HG03354 (cell line): ENCODE measurements around the gene NUCB1.
"Not testable (repeated sequence)": the region's sequence is repeated elsewhere in the genome, so short reads cannot be mapped to it uniquely, and the experiment has no call there.

Experiments used
- ATAC-seq: cut with Tn5 transposase; IDR thresholded peaks from one replicate; pipeline ENCODE4 v1.9.1; 2021; ENCODE audit warnings: mild to moderate bottlenecking; ENCODE audit not compliant: unreplicated experiment, poor library complexity, severe bottlenecking

Gene NUCB1

DNA sequence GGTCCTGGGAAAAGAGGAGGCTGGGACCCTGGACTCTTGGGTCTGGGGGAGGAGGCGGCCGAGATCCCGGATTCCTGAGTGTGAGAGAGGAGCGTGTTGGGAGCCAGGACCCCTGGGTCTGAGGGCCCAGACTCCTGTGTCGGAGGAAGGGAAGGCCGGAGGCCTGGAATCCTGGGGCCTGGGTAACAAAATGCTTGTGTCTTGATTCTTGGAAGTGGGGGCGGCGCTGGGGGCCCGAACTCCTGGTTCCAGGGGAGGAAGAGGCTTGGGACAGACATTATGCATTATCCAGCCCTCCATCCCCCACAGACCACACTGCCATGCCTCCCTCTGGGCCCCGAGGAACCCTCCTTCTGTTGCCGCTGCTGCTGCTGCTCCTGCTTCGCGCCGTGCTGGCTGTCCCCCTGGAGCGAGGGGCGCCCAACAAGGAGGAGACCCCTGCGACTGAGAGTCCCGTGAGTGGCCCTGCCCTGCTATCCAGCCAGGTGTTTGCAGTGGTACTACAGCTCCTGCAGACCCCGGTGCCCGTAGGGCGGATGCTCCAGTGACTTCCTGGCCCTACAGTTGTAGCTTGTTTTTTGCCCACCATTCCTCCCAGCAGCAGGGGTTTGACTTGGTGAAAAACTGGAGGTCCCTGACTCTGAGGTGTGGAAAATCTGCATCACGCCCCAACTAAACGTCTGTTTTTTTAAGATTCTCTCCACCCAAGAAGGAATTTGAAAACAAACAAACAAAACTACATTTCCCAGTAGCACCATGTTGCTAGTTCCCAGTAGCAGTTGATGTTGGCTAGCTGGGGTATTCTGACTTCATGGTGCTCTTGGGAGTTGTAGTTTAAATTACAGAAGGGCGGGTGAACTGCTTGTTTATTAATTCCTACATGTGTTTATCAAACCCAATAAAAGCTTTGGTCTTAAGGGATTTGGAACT is 630 bp downstream of the NUCB1 start:
- ATAC-seq = no peak

DNA sequence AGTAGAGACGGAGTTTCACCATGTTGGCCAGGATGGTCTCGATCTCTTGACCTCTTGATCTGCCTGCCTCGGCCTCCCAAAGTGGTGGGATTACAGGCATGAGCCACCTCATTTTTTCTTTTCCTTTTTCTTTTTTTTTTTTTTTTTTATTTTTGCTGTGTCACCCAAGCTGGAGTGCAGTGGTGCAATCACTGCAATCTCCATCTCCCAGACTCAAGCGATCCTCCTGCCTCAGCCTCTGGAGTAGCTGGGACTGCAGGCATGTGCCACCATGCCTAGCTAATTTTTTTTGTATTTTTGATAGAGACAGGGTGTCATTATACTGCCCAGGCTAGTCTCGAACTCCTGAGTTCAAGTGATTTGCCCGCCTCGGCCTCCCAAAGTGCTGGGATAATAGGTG is 2.2 kb downstream of the NUCB1 start:
- not testable (repeated sequence) for ATAC-seq

DNA sequence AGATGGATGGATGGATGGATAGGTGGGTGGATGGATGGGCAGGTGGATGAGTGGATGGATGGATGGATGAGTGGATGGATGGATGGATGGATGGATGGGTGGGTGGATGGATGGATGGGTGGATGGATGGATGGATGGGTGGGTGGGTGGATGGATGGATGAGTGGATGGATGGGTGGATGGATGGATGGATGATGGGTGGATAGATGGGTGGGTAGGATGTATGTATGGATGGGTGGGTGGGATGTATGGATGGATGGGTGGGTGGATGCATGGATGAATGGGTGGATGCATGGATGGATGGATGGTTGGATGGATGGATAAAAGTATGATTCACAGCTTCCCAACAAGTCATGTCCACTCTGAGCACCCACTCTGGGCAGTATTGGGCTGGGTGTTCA is 3.7 kb downstream of the NUCB1 start:
- not testable (repeated sequence) for ATAC-seq

DNA sequence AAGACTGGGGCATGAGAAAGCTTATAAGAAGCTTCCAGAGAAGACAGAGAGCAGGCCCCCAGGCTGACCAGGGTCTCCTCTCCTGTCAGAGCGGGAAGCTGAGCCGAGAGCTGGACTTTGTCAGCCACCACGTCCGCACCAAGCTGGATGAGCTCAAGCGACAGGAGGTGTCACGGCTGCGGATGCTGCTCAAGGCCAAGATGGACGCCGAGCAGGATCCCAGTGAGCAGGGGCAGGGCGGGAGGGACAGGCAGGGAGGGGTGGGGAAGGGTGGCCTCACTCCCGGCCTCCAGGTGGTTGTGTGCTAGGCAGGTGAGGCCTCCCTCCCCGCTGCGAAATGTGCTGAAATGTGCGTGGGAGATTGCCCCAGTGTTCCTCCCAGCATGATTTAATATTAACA is 5.6 kb downstream of the NUCB1 start:
- ATAC-seq = no peak

DNA sequence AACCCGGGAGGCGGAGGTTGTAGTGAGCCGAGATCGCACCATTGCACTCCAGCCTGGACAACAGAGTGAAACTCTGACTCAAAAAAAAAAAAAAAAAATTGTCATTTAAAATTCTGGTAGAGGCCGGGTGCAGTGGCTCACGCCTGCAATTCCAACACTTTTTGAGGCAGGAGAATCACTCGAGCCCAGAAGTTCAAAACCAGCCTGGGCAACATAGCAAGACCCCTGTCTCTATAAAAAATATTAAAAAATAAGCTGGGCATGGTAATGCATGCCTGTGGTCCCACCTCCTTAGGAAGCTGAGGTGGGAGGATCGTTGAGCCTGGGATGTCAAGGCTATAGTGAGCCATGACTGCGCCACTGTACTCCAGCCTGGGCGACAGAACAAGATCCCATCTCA is 6.2 kb downstream of the NUCB1 start:
- no peak for ATAC-seq

DNA sequence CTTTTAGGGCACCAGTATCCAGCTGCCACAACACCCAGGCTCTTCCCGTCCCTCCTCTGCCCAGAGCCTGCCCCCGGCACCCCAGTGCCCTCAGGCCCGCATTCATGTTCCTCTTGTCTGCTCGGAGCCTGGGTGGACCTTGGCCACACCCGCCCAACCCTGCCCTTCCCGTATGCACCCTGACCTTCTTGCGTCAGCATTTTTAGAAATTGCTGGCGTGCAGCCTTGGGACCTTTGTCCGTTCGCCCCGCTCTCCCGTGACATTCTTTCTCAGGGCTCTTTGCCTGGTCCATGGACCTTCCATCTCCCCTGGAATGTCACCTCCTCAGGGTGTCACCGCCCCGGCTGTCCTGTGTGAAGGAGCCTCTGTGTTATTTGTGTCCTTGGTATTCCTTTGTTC is 7.6 kb downstream of the NUCB1 start:
- ATAC-seq = no peak

DNA sequence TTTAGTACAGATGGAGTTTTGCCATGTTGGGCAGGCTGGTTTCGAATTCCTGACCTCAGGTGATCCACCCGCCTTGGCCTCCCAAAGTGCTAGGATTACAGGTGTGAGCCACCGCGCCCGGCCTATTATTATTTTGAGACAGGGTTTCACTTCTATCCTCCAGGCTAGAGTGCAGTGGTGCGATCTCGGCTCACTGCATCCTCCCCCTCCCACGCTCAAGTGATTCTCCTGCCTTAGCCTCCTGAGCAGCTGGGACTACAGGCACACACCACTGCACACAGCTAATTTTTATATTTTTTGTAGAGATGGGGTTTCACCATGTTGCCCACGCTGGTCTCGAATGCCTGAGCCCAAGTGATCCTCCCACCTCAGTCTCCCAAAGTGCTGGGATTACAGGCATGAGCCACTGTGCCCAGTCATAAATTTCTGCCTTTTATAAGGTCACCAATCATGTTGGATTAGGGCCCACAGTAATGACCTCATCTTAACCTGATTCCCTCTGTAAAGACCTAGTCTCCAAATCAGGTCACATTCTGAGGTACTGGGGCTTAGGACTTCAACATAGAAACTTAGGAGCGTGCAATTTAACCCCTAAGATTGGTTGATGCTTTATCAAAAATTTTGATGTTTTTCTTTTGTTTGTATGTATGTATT is 9.4 kb downstream of the NUCB1 start:
- ATAC-seq = not testable (repeated sequence)

DNA sequence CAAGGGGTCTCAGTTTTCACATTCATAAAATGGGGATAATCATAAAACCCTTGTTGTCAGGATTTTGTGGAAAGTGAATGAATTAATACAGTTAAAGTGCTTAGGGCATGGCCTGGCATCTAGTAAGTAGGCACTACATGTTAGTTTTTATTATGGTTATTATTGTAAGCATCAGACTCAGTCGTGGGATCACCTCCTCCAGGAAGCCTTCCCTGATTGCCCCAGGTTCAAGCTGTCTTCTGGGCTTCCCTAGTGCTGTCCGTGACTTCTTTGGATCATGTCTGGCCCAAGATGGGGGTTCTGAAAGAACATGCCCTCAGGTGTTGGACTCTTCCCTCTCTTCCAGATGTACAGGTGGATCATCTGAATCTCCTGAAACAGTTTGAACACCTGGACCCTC is 10.7 kb downstream of the NUCB1 start:
- no peak for ATAC-seq

DNA sequence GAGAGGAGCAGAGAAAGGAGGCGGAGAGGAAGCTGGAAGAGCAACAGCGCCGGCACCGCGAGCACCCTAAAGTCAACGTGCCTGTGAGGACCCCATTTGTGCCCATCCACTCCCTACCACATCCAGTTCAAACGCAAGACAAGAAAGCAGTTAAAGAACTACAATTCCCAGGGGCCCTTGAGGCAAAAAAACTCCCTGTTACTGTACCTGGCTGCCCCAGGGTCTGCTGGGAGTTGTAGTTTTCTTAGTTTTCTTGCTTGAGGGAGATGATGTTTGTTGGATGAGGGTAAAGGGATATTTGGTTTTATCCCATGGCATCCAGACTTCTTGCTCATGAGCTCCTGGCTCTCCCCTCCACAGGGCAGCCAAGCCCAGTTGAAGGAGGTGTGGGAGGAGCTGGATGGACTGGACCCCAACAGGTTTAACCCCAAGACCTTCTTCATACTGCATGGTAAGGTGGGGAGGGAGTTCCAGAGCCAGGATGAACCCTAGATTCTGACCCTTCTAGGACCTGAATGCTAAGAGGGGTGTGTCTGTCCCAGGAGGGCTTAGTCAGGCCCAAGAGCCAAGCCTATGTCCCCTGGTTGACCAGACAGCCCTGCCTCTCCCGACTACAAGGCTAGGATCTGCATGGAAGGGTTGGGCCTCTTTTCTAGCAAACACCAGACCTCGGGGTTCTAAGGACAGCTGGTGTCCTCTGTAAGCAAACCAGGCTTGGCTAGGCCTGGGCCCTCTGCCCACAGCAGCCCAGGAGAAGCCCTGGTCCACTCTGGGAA is 13.2 kb downstream of the NUCB1 start:
- no peak for ATAC-seq

DNA sequence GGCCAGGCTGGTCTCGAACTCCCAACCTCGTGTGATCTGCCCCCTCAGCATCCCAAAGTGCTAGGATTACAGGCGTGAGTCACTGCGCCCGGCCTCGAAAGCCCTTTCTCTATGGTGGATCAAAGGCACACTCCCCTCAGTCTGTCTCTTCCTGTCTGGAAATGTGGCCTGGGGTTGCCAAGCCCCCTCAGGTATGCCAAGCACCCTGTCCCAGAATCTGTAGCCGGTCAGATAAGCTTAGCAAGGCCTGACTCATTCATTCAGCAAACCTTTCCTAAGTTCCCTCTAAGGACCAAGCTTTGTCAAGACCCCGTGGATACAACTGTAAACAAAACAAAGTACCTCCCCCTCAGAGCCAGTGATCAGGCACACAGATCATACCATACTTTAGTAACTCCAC is 14.1 kb downstream of the NUCB1 start:
- ATAC-seq = no peak

DNA sequence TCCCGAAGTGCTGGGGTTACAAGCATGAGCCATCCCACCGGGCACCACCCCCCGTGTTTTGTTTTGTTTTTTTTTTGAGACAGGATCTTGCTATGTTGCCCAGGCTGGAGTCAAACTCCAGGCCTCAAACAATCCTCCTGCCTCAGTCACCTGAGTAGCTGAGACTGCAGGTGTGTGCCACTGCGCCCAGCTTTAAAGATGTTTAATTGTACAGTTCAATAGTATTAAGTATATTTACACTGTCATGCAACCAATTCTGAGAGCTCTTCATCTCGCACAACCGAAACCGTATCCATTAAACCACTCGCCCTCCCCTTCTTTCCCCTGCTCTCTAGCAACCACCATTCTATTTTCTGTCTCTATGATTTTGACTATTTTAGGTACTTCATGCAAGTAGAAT is 15.6 kb downstream of the NUCB1 start:
- no peak for ATAC-seq

DNA sequence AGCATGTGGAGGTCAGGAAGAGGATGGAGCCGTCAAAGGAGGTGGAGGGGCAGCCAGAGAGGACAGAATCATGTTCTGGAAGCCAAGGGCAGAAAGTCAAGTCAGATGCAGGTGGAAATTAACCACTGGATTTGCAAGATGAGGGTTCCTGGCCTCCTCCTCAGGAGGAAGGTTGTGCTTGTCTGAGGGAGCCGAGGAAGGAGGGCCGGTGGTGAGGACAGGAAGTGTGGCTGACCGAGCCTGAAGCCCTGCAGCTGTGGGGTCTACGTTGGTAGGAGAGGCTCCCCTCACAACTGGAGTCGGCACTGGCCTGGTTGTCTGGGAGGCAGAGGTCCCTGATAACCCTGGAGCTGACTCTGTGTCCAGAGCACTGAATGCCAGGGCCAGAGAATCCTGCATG is 18.0 kb downstream of the NUCB1 start:
- no peak for ATAC-seq

DNA sequence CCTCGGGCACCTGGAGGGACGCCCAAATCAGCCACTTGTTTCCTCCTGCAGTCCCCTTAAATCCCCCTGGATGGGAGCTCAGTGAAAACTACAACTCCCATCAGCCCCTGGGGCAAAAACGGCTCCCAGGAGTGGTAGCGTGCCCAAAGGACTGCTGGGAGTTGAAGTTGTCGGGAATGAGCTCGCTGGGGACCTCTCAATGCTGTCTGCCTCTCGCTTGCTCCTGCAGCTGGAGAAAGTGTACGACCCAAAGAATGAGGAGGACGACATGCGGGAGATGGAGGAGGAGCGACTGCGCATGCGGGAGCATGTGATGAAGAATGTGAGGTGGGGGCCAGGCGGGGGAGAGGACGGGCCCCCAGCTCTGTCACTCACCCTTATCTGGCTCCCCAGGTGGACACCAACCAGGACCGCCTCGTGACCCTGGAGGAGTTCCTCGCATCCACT is 18.7 kb downstream of the NUCB1 start:
- ATAC-seq = no peak

DNA sequence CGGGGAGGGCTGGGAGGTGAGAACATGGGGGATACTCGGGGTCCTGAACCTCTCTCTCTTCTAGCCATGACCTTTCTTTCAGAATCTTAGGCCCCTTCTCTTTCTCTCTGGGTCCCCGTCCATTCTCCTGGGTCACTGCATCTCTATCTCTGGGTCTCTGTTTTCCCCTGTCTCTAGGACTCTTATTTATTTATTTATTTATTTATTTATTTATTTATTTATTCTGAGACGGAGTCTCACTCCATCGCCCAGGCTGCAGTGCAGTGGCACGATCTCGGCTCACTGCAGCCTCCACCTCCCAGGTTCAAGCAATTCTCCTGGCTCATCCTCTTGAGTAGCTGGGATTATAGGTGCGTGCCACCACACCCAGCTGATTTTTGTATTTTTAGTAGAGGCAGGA is 19.2 kb downstream of the NUCB1 start:
- ATAC-seq = not testable (repeated sequence)

DNA sequence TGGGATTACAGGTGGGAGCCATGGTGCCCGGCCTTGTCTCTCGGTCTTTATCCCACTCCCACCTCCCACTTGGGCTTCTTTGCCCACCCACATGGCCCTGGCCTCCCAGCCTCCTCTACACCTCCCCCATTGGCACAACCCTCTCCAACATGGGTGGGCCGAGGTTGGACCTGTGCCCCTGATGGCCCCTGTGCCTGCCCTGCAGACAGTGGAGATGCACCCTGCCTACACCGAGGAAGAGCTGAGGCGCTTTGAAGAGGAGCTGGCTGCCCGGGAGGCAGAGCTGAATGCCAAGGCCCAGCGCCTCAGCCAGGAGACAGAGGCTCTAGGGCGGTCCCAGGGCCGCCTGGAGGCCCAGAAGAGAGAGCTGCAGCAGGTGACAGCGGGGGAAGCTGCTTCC is 20.8 kb downstream of the NUCB1 start:
- no peak for ATAC-seq

DNA sequence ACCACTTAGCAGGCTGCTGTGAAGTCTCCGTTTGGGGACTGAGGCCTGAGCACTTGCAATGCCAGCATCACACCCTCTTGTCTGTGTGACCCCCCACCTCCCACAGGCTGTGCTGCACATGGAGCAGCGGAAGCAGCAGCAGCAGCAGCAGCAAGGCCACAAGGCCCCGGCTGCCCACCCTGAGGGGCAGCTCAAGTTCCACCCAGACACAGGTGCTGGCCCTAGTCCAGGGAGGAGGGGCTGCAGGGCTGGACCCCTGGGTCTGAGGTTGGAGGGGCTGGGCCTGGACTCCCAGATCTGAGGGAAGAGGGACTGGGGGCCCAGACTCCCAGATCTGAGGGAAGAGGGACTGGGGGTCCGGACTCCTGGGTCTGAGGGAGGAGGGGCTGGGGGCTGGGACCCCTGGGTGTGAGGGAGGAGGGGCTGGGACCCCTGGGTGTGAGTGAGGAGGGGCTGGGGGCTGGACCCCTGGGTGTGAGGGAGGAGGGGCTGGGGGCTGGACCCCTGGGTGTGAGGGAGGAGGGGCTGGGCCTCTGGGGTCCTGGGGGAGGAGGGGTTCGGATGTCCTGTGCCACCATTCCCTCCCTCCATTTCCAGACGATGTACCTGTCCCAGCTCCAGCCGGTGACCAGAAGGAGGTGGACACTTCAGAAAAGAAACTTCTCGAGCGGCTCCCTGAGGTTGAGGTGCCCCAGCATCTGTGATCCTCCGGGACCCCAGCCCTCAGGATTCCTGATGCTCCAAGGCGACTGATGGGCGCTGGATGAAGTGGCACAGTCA is 21.8 kb downstream of the NUCB1 start:
- ATAC-seq = no peak

DNA sequence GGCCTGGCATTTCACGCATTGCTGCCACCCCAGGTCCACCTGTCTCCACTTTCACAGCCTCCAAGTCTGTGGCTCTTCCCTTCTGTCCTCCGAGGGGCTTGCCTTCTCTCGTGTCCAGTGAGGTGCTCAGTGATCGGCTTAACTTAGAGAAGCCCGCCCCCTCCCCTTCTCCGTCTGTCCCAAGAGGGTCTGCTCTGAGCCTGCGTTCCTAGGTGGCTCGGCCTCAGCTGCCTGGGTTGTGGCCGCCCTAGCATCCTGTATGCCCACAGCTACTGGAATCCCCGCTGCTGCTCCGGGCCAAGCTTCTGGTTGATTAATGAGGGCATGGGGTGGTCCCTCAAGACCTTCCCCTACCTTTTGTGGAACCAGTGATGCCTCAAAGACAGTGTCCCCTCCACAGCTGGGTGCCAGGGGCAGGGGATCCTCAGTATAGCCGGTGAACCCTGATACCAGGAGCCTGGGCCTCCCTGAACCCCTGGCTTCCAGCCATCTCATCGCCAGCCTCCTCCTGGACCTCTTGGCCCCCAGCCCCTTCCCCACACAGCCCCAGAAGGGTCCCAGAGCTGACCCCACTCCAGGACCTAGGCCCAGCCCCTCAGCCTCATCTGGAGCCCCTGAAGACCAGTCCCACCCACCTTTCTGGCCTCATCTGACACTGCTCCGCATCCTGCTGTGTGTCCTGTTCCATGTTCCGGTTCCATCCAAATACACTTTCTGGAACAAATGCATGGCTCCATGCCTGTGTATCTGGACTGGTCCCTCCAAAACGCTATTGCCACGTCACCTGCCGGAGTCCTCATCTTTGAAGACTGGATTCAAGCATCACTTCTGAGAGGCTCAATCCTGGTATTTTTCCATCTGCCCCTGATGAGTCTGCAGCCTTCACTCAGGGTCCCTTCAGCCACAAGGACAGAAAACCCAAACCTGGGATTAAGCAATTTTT is 22.7 kb downstream of the NUCB1 start:
- ATAC-seq = no peak

DNA sequence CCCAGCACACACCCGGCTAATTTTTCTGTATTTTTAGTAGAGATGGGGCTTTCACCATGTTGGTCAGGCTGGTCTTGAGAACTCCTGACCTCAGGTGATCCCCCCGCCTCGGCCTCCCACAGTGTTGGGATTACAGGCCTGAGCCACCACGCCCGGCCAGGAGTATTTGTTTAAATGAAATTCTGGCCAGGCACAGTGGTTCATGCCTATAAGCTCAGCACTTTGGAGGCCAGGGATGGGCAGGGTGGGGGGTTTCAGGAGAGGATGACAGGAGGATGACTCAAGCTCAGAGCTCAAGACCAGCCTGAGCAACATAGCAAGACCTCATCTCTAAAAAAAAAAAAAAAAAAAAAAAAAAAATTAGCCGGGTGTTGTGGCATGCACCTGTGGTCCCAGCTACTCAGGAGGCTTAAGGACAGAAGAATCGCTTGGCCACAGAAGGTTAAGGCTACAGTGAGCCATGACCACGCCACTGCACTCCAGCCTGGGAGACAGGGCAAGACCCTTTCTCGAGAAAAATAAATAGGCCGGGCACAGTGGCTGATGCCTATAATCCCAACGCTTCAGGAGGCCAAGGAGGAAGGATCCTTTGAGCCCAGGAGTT is 25.2 kb downstream of the NUCB1 start:
- ATAC-seq = no peak
